K562 (cell line): ENCODE results near the gene TXNL1. TPM values are rescaled to one million over a fixed set of nuclear protein-coding genes. Genes with fewer than 3 reads are reported as not detected.

Source experiments
- ATAC-seq: fragments of 200-7000 bp; cut with Tn5 transposase; 3 replicates; pipeline ENCODE4 v1.9.1; 2020; ENCODE audit warnings: moderate library complexity
- BruUV-seq: library from RNA; stranded (reverse); fragments of 400-500 nt; replicated peaks from 2 replicates; lab custom pipeline; 2021; lab: Mats Ljungman, UMichigan
- CTCF ChIA-PET: fragments of 300-600 bp; formaldehyde crosslinking; extraction: SDS; loops from one replicate; lab custom pipeline; 2021; ENCODE audit warnings: low intra/inter-chr PET ratio; lab: Yijun Ruan, JAX
- POLR2A ChIA-PET: fragments of 300-600, 350-650 bp; sonication (Branson Sonifier 250); formaldehyde crosslinking; extraction: SDS; loops from one replicate; lab custom pipeline; 2021; ENCODE audit warnings: antibody characterized with exemption, inconsistent platforms; lab: Yijun Ruan, JAX
- DNase-seq, 4 experiments: peaks; one replicate each; pipeline versions ENCODE4 v3.0.0 to v3.0.0-alpha.2; 2011 to 2018; ENCODE audit warnings: low spot score in 3 of 4, mixed read lengths in 3 of 4; ENCODE audit errors: extremely low read depth in 1 of 4
- FAIRE-seq: peaks from 2 replicates; lab custom pipeline; 2011; peaks lifted over from hg19 to GRCh38; lab: Jason Lieb, UNC
- H2AFZ ChIP-seq: 2 replicates; pipeline ENCODE4 v1.6.0; 2011; ENCODE audit warnings: low read depth, low read length, control low read depth, inconsistent platforms
- H3K27ac ChIP-seq: fragments of 200-600 bp; 3 replicates; pipeline ENCODE4 v1.8.0; 2011; ENCODE audit warnings: low read depth, mild to moderate bottlenecking, control low read depth, inconsistent platforms, low read length, moderate library complexity, mixed read lengths; ENCODE audit errors: extremely low read depth
- H3K27me3 ChIP-seq, 2 experiments: fragments of 300-600 bp in 1 of 2; 2 replicates in 1 of 2; 3 replicates in 1 of 2; pipeline versions ENCODE4 v1.6.0 to v1.8.0; 2011; ENCODE audit warnings: inconsistent platforms in 2 of 2, low read length in 2 of 2, mild to moderate bottlenecking in 1 of 2, mixed read lengths in 1 of 2, moderate library complexity in 1 of 2; ENCODE audit not compliant: control insufficient read depth in 2 of 2, insufficient read depth in 2 of 2
- H3K36me3 ChIP-seq: fragments of 300-600 bp; 3 replicates; pipeline ENCODE4 v1.8.0; 2011; ENCODE audit warnings: mild to moderate bottlenecking, low read length, inconsistent platforms; ENCODE audit not compliant: control insufficient read depth, insufficient read depth
- H3K4me1 ChIP-seq, 2 experiments: fragments of 200-600 bp in 1 of 2; replicated peaks in 1 of 2; 2 replicates in 1 of 2; 3 replicates in 1 of 2; pipeline versions ENCODE4 v1.5.1 to v1.8.0; 2011; ENCODE audit warnings: inconsistent platforms in 2 of 2, low read length in 2 of 2, mild to moderate bottlenecking in 1 of 2, mixed read lengths in 1 of 2, moderate library complexity in 1 of 2; ENCODE audit not compliant: control insufficient read depth in 2 of 2, insufficient read depth in 2 of 2
- H3K4me2 ChIP-seq: 2 replicates; pipeline ENCODE4 v1.6.1; 2011; ENCODE audit warnings: low read length, control low read depth, inconsistent platforms, mixed read lengths; ENCODE audit not compliant: insufficient read depth
- H3K4me3 ChIP-seq: fragments of 200-600 bp; sonication (generic), shearing (Covaris generic); 2 replicates; pipeline ENCODE4 v1.5.1; 2016; ENCODE audit warnings: control low read depth, inconsistent platforms
- H3K79me2 ChIP-seq: fragments of 200-600 bp; 3 replicates; pipeline ENCODE4 v1.8.0; 2011; ENCODE audit warnings: low read length, inconsistent platforms; ENCODE audit not compliant: control insufficient read depth, insufficient read depth
- H3K9ac ChIP-seq, 2 experiments: 2 replicates each; pipeline versions ENCODE4 v1.6.0 to v1.6.1; 2011; ENCODE audit warnings: low read depth in 2 of 2, low read length in 2 of 2, control low read depth in 1 of 2, inconsistent platforms in 1 of 2, mild to moderate bottlenecking in 1 of 2, mixed read lengths in 1 of 2; ENCODE audit not compliant: insufficient read depth in 1 of 2
- H3K9me1 ChIP-seq: one replicate; pipeline ENCODE4 v1.6.0; 2011; ENCODE audit warnings: inconsistent platforms, mild to moderate bottlenecking, low read length, moderate library complexity; ENCODE audit not compliant: control insufficient read depth, insufficient read depth
- H3K9me3 ChIP-seq: replicated peaks from 2 replicates; pipeline ENCODE4 v1.5.1; 2011; ENCODE audit warnings: low read depth, low read length, inconsistent platforms; ENCODE audit not compliant: control insufficient read depth, insufficient read depth
- H4K20me1 ChIP-seq: replicated peaks from 2 replicates; pipeline ENCODE4 v1.6.1; 2011; ENCODE audit warnings: low read length, inconsistent platforms, mixed read lengths; ENCODE audit not compliant: control insufficient read depth, insufficient read depth
- EP300 ChIP-seq: IDR thresholded peaks from 2 replicates; pipeline ENCODE4 v1.6.1; 2012; ENCODE audit warnings: low read length, improper control_type of control experiment
- EZH2 ChIP-seq: IDR thresholded peaks from 2 replicates; pipeline ENCODE4 v1.6.1; 2012; ENCODE audit warnings: low read depth, mild to moderate bottlenecking, inconsistent platforms, low read length, borderline replicate concordance
- FOXP4 ChIP-seq: sonication (generic); formaldehyde crosslinking; IDR thresholded peaks from 2 replicates; pipeline ENCODE4 v1.8.0; 2022; ENCODE audit warnings: mild to moderate bottlenecking, missing genetic modification reagents, borderline replicate concordance
- PKNOX1 ChIP-seq: fragments of 450-650 bp; IDR thresholded peaks from 2 replicates; pipeline ENCODE4 v1.6.1; 2016
- ZNF165 ChIP-seq: fragments of 250-450 bp; sonication (Bioruptor Pico); IDR thresholded peaks from 2 replicates; pipeline ENCODE4 v1.4.0; 2020; ENCODE audit warnings: borderline replicate concordance
- ZNF316 ChIP-seq: fragments of 450-650 bp; IDR thresholded peaks from 2 replicates; pipeline ENCODE4 v1.6.1; 2016
- WGBS: fragments of 100-300 bp; shearing (Covaris generic); methylation state at CpG from one replicate; pipeline ENCODE4 v1.1.6; 2016; ENCODE audit warnings: low coverage, mixed read lengths; ENCODE audit not compliant: insufficient coverage; ENCODE audit errors: missing lambda C conversion rate; 5-methylcytosine and 5-hydroxymethylcytosine counted together
- in situ Hi-C: fragments of 300-500 bp; cut with MboI; formaldehyde crosslinking; loops from 4 replicates; pipeline ENCODE4 v1.15.0; 2018; ENCODE audit warnings: inconsistent platforms, mixed read lengths
- intact Hi-C: fragments of 100-400 bp; cut with micrococcal nuclease; formaldehyde crosslinking; loops from 2 replicates; pipeline ENCODE4 v1.14.2; 2022
- polyA plus RNA-seq, 8 experiments: library from polyadenylated mRNA; depleted of rRNA in 4 of 8; stranded (reverse) in 5 of 8; unstranded in 3 of 8; fragments of >200 nt; fragmentation: Nextera tagmentation in 2 of 8; fragmentation: Illumina TruSeq in 1 of 8; extraction: Ambion mirVana in 2 of 8; extraction: Trizol in 1 of 8; gene quantifications; 2 replicates each; pipeline versions ENCODE4 v1.2.1 to v1.2.3, GENCODE V29; 2011 to 2014; ENCODE audit warnings: inconsistent platforms in 1 of 8, missing spikeins in 1 of 8
- total RNA-seq, 7 experiments: library from RNA; depleted of rRNA in 6 of 7; stranded (reverse); fragments of >200 nt in 6 of 7; fragmentation: Illumina TruSeq in 2 of 7; extraction: Trizol in 2 of 7; gene quantifications; 2 replicates each; pipeline versions ENCODE4 v1.2.1 to v1.2.3, GENCODE V29; 2011 to 2021; ENCODE audit warnings: low replicate concordance in 1 of 7

TXNL1 gene
- total and polyA plus RNA-seq, 9 of the 15 experiments (the other 6 are each of a cell fraction or from before 2014, with no cell fraction given): 45.4 to 103 (median 65.7) TPM

DNA sequence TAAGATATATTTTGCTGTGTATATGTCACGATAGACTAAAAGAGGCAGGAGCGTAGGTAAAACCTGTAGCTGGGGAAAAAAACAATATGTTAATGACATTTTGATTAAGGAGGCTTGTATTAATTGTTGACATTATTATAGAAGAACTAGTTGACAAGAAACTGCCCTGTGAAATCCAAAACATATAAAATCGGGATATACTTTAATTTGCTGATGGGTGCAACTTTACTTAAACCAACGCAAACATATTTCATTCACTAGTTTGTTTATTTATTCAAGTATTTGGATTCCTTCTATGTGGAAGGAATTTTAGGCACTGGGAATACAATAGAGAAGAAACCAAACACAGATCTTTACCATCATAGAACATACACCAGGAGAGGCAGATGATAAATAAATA lies 20.7 kb upstream of the TXNL1 start:
- Histone ChIP-seq H3K4me2 (no peak overlapping the region), H3K9me3 (no peaks in the 10 kb centered on the region), H3K36me3 (no peaks in the 10 kb centered on the region), H3K27me3 (no peaks in the 10 kb centered on the region), H3K9ac (no peak overlapping the region), H4K20me1 (no peaks in the 10 kb centered on the region), H3K9me1 (no peaks in the 10 kb centered on the region), H3K79me2 (peaks cover 36% of the 10 kb centered on the region), H3K4me3 (no peak overlapping the region), H2AFZ (no peak overlapping the region), H3K27ac (no peak overlapping the region), H3K4me1 (peaks cover 5 to 19% of the 10 kb centered on the region in 2 experiments; a peak in 3 of 5 replicates)
- BruUV-seq: no TSS peak
- 88% methylated on average over 4 of the region's 4 CpGs for WGBS
- intact Hi-C loops (no loop called here), in situ Hi-C loops (no loop called here)
- ATAC-seq: no peak
- TF ChIP-seq FOXP4 (CRISPR knock-in tag) (no peak), EZH2 (no peak), EP300 (no peak), ZNF165 (CRISPR knock-in tag) (no peak), ZNF316 (peak; percentile 15; the same call in 1 of the 2 replicates), PKNOX1 (no peak)
- no peak for FAIRE-seq
- DNase-seq: no peak
- POLR2A ChIA-PET: interaction anchor here (1.2 kb wide), 1 partner anchor 12 kb away, joined by 3 read pairs; no protein-coding TSS in a partner anchor
- CTCF ChIA-PET: no interaction called here
